ENCODE data around the gene HNF4A. TPM values are rescaled to one million over a fixed set of nuclear protein-coding genes. Genes with fewer than 3 reads are reported as not detected.

HNF4A gene
- total RNA-seq, 2 donors from 2014 or later = 28.3 to 28.5 TPM

- H3K36me3 ChIP-seq (replicated peaks in 1 of 2; ENCODE audit: insufficient read depth in 1 of 2, low read depth in 2 of 2) = peaks cover 0 to 4% of the 10 kb centered on the region in 2 donors
- intact Hi-C loops (cut with DNase I) = no loop called here
- TF ChIP-seq POLR2A (IDR thresholded peaks at IDR 0.05) = no peak
- H3K27ac ChIP-seq = no peak overlapping the region
- H3K9me3 ChIP-seq = no peaks in the 10 kb centered on the region
- no peak for ATAC-seq
- peaks cover 12% of the 10 kb centered on the region for H3K4me1 ChIP-seq
- DNase-seq = no peak
- no peak overlapping the region for H3K4me3 ChIP-seq
- WGBS, 2 donors = 85 to 89% methylated on average over 13 to 17 of the region's 17 CpGs
- no peaks in the 10 kb centered on the region for H3K27me3 ChIP-seq
Observed at GRCh38 chr20:44429419-44430269, 74.1 kb downstream of the HNF4A start.

- Histone ChIP-seq H3K4me1 (peaks cover 13% of the 10 kb centered on the region), H3K27me3 (no peaks in the 10 kb centered on the region), H3K36me3 (replicated peaks in 1 of 2; ENCODE audit: insufficient read depth in 1 of 2, low read depth in 2 of 2) (no peaks in the 10 kb centered on the region), H3K27ac (no peak overlapping the region), H3K9me3 (no peaks in the 10 kb centered on the region), H3K4me3 (no peak overlapping the region)
- TF ChIP-seq CTCF (IDR thresholded peaks at IDR 0.05) (no peak), POLR2A (IDR thresholded peaks at IDR 0.05) (no peak)
- DNase-seq (no peak), ATAC-seq (no peak)
- intact Hi-C loops (cut with DNase I) = no loop called here
- 85 to 90% methylated on average over 7 of the region's 7 CpGs for WGBS, 2 donors
Observed at GRCh38 chr20:44430270-44431065, 75.0 kb downstream of the HNF4A start.

GRCh38 chr20:44431118-44431501, 75.6 kb downstream of the HNF4A start:
- intact Hi-C loops (cut with DNase I) = no loop called here

GRCh38 chr20:44431502-44432234, 76.2 kb downstream of the HNF4A start:
- Histone ChIP-seq H3K27me3 (no peaks in the 10 kb centered on the region), H3K4me3 (no peak overlapping the region), H3K36me3 (replicated peaks in 1 of 2; ENCODE audit: insufficient read depth in 1 of 2, low read depth in 2 of 2) (no peaks in the 10 kb centered on the region), H3K4me1 (peaks cover 13% of the 10 kb centered on the region), H3K9me3 (no peaks in the 10 kb centered on the region), H3K27ac (no peak overlapping the region)
- TF ChIP-seq POLR2A (IDR thresholded peaks at IDR 0.05) (no peak), CTCF (IDR thresholded peaks at IDR 0.05) (no peak)
- no peak for DNase-seq
- ATAC-seq = no peak
- 61 to 65% methylated on average over 11 of the region's 11 CpGs for WGBS, 2 donors
- intact Hi-C loops (cut with DNase I) = no loop called here

More at GRCh38 chr20:44431118-44431501, 75.6 kb downstream of the HNF4A start:
- H3K36me3 ChIP-seq (replicated peaks in 1 of 2; ENCODE audit: insufficient read depth in 1 of 2, low read depth in 2 of 2) = no peaks in the 10 kb centered on the region
- TF ChIP-seq CTCF (IDR thresholded peaks at IDR 0.05) (no peak), POLR2A (IDR thresholded peaks at IDR 0.05) (no peak)
- no peak overlapping the region for H3K27ac ChIP-seq
- no peak overlapping the region for H3K4me3 ChIP-seq
- DNase-seq (no peak), ATAC-seq (no peak)
- H3K9me3 ChIP-seq = no peaks in the 10 kb centered on the region
- no peaks in the 10 kb centered on the region for H3K27me3 ChIP-seq
- WGBS, 2 donors = 58 to 77% methylated on average over 3 to 4 of the region's 4 CpGs
- peaks cover 13% of the 10 kb centered on the region for H3K4me1 ChIP-seq

Data from body of pancreas (tissue), 4 donors.